ENCODE results near the gene TRAPPC6A.

TRAPPC6A gene

DNA sequence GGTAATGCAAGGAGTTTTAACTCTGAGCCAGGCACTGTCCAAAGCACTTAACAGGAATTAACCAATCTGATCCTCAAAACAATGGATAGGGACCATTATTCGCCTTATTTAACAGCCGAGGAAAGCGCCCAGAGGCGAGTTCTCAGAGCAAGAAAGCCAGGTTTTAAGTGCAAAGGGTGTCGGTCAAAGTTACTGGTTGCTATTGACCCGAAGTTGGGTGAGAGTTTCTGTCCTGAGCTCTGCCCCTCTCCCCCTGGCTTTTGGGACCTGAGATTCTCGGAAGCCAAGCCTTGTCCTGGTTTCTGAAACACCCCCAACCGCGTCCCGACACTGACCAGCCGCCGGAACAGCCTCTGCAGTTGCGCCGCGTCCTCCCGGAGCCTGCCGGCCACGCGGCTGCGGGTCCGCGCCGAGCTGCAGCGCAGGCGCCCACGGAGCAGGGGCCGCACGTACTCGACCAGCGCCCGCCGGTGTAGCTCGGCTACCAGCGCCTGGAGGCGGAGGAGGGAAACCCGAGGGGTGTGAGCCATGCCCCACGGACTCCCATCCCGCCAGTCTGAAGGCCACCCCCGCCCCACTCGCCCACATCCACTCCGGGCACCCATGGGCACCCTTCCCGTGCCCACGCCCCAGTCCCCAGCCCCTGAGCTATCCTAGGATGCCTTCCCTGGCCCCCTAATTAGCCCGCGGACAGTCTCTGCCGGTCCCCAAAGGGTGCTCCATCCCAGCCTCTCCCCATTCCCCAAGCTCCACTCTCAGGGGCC lies 39.3 kb upstream of the TRAPPC6A start:
- no peak overlapping the region for H3K4me3 ChIP-seq (ENCODE audit: low read length)
- TF ChIP-seq, protein P1, sequence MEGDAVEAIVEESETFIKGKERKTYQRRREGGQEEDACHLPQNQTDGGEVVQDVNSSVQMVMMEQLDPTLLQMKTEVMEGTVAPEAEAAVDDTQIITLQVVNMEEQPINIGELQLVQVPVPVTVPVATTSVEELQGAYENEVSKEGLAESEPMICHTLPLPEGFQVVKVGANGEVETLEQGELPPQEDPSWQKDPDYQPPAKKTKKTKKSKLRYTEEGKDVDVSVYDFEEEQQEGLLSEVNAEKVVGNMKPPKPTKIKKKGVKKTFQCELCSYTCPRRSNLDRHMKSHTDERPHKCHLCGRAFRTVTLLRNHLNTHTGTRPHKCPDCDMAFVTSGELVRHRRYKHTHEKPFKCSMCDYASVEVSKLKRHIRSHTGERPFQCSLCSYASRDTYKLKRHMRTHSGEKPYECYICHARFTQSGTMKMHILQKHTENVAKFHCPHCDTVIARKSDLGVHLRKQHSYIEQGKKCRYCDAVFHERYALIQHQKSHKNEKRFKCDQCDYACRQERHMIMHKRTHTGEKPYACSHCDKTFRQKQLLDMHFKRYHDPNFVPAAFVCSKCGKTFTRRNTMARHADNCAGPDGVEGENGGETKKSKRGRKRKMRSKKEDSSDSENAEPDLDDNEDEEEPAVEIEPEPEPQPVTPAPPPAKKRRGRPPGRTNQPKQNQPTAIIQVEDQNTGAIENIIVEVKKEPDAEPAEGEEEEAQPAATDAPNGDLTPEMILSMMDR (conservative IDR thresholded peaks at IDR 0.05; ENCODE audit: low read length), result no peak
- no peak for DNase-seq (ENCODE audit: low read depth)

DNA sequence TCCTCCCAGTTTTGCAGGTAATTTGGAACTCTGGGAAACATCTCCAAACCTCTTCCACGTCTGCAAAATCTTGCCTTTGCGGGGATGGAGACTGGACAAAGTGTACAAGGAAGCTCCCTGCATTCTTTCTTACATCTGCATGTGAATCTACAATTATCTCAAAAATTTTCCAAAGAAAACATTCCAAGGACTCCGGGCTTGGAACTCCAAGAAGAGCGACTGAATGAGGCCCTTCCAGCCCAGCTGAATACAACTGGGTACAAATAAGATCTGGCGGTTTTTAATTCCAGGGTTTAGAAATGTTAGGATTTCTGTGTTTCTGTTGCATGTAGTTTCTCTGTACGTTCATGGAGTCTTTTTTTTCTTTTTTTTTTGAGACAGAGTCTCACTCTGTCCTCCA lies 38.6 kb upstream of the TRAPPC6A start:
- no peak for DNase-seq (ENCODE audit: low read depth)
- no peak overlapping the region for H3K4me3 ChIP-seq (ENCODE audit: low read length)
- TF ChIP-seq, protein P1 (conservative IDR thresholded peaks at IDR 0.05; ENCODE audit: low read length), result no peak

DNA sequence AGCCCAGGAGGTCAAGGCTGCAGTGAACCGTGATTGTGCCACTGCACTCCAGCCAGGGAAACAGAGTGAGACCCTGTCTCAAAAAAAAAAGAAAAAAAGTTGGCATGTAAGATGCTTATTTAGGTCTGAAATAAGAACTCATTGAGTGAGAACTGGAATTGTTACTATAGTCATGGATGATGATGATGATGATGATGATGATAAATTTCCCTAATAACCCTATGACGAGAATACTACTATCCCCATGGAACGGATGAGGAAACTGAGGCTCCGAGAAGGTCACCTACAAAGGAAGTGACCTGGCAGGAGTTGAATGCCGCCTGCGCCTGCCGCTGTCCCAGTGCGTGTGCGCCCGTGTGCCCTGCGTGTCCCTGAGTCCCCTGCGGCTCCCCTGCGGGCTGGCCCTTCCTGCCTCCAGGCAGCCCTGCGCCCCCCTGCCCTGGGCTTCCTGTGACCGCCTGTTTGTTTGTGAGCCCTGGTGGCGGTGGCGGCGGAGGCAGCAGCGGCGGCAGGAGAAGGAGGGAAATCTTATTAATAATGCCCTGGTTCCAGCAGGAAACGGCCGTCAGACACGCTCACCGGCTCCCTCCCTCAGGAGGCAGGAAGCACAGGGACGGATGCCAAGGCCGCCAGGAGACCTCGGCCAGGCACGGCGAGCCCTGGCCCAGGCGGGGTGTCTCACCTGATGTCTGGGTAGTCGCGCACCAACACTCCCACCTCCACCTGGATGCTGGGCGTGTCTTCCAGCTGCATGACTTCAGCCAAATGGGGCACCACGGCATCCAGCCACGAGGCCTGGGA lies 37.6 kb upstream of the TRAPPC6A start:
- DNase-seq (ENCODE audit: low read depth), result no peak
- TF ChIP-seq, protein P1 (conservative IDR thresholded peaks at IDR 0.05; ENCODE audit: low read length), result no peak
- no peak overlapping the region for H3K4me3 ChIP-seq (ENCODE audit: low read length)

DNA sequence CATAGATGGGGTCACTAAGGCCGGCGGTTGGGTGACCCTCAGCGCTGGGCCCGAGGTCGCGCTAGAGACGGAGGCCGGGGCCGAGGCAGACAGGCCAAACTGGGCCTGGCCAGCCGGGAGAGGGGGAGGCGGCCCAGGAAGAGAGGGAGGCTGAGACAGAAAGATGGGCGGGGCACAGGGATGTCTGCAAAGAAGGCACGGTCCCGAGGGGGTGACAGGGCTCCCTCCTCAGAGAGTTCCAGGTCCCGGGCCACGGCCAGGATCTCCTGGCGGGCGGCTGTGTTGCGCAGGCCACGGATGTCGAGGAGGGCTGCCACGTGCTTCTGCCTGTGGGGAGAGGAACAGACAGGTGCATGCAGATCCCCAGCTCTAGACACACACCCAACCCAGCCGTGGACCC lies 35.0 kb upstream of the TRAPPC6A start:
- DNase-seq (ENCODE audit: low read depth), result no peak
- TF ChIP-seq, protein P1 (conservative IDR thresholded peaks at IDR 0.05; ENCODE audit: low read length), result no peak
- H3K4me3 ChIP-seq (ENCODE audit: low read length), result no peak overlapping the region

DNA sequence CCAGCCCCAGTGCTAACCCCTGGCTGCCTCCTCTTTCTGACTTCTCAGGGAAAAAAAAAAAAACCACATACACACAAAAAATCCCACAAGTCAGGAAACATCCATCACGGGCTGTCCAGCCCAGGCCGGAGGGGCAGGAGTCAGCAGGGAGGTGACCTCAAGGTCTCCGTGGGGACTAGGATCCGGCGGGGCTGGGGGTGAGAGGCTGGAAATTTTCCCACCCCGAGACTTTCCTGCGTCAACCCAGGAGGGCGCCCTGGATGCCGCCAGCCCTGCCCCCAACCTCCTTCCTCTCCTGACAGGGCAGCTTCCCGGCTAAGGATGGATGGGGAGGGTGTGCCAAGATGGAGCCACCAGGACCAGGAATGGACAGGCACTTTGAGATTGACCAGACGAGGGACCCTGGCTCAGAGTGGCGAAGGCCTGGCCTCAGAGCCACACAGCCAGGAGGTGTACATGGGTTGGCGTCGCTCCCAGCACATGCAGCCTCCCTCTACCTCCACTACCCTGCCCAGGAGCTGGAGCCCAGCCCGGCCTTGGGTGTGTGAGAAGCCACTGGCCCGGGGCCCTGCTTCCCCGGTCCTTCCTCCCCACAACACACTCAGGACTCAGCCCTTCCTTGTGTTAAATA lies 33.8 kb upstream of the TRAPPC6A start:
- DNase-seq (ENCODE audit: low read depth), result no peak
- no peak overlapping the region for H3K4me3 ChIP-seq (ENCODE audit: low read length)
- TF ChIP-seq, protein P1 (conservative IDR thresholded peaks at IDR 0.05; ENCODE audit: low read length), result no peak

DNA sequence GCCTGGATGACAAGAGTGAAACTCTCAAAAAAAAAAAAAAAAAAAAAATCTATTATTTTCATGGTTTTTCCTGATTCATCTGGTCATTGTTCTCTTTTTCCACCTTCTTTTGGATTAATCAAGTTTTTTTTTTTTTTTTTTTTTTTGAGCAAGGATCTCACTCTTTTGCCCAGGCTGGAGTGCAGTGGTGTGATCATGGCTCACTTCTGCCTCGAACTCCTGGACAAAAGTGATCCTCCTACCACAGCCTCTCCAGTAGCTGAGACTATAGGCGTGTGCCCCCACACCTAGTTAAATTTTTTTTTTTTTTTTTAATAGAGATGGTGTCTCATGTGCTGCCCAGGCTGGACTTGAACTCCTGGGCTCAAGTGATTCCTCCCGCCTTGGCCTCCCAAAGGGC lies 28.3 kb upstream of the TRAPPC6A start:
- TF ChIP-seq, protein P1 (conservative IDR thresholded peaks at IDR 0.05; ENCODE audit: low read length), result no peak
- no peak for DNase-seq (ENCODE audit: low read depth)
- no peak overlapping the region for H3K4me3 ChIP-seq (ENCODE audit: low read length)

Data from AG10803 (cell line).